HG02571 (cell line): ENCODE results near the gene CSAD.
"Not testable (repeated sequence)": the region's sequence is repeated elsewhere in the genome, so short reads cannot be mapped to it uniquely, and the experiment has no call there.

ENCODE experiments used
- ATAC-seq: cut with Tn5 transposase; IDR thresholded peaks from one replicate; pipeline ENCODE4 v1.9.1; 2021; ENCODE audit warnings: mild to moderate bottlenecking, moderate library complexity; ENCODE audit not compliant: unreplicated experiment

The CSAD gene

GRCh38 chr12:53219292-53219955, 38.7 kb upstream of the CSAD start:
- ATAC-seq, result peak; percentile 10

- no peak for ATAC-seq
Measured at GRCh38 chr12:53218551-53219291, 38.0 kb upstream of the CSAD start.

GRCh38 chr12:53217931-53218307, 37.2 kb upstream of the CSAD start:
- ATAC-seq, result no peak

GRCh38 chr12:53217051-53217930, 36.6 kb upstream of the CSAD start:
- no peak for ATAC-seq

GRCh38 chr12:53215497-53215896, 34.8 kb upstream of the CSAD start:
- ATAC-seq, result no peak

- no peak for ATAC-seq
Measured at GRCh38 chr12:53214687-53215455, 34.1 kb upstream of the CSAD start.

GRCh38 chr12:53214221-53214620, 33.5 kb upstream of the CSAD start:
- no peak for ATAC-seq

GRCh38 chr12:53213348-53213747, 32.6 kb upstream of the CSAD start:
- ATAC-seq, result no peak

GRCh38 chr12:53212931-53213330, 32.2 kb upstream of the CSAD start:
- ATAC-seq, result no peak

GRCh38 chr12:53211476-53212381, 31.0 kb upstream of the CSAD start:
- ATAC-seq, result no peak

- ATAC-seq, result no peak
Measured at GRCh38 chr12:53210843-53211242, 30.1 kb upstream of the CSAD start.

- ATAC-seq, result no peak
Measured at GRCh38 chr12:53208877-53209463, 28.2 kb upstream of the CSAD start.

- no peak for ATAC-seq
Measured at GRCh38 chr12:53208435-53208834, 27.7 kb upstream of the CSAD start.

GRCh38 chr12:53207042-53207441, 26.3 kb upstream of the CSAD start, which contains the start of gene ITGB7:
Gene ITGB7, minus strand, starts transcription at chr12:53207251. Its CDS starts 6,808 bp downstream, at chr12:53200443.
- no peak for ATAC-seq

GRCh38 chr12:53205747-53206419, 25.2 kb upstream of the CSAD start:
- ATAC-seq, result peak; percentile 64

- no peak for ATAC-seq
Measured at GRCh38 chr12:53204351-53204750, 23.6 kb upstream of the CSAD start.

GRCh38 chr12:53202316-53202715, 21.6 kb upstream of the CSAD start:
- not testable (repeated sequence) for ATAC-seq

- no peak for ATAC-seq
Measured at GRCh38 chr12:53201639-53202038, 20.9 kb upstream of the CSAD start.

- ATAC-seq, result no peak
Measured at GRCh38 chr12:53201177-53201541, 20.4 kb upstream of the CSAD start.
